HEK293 (cell line): ENCODE results near the gene GRID2.

ENCODE experiments used
- CTCF ChIA-PET: fragments of 350-600 bp; formaldehyde crosslinking; extraction: SDS; loops from one replicate; lab custom pipeline; 2021; ENCODE audit warnings: antibody characterized with exemption; lab: Yijun Ruan, JAX
- POLR2A ChIA-PET: fragments of 300-600 bp; formaldehyde crosslinking; extraction: SDS; loops from one replicate; lab custom pipeline; 2020; ENCODE audit warnings: antibody characterized with exemption, inconsistent platforms; lab: Yijun Ruan, JAX
- H3K27ac ChIP-seq: fragments of 200-500 bp; sonication (Bioruptor generic); 2 replicates; pipeline ENCODE4 v1.5.1; 2014; ENCODE audit warnings: low read depth, low read length, control low read depth, inconsistent platforms; ENCODE audit errors: extremely low read depth
- H3K36me3 ChIP-seq, 2 experiments: fragments of 200-500 bp in 1 of 2; sonication (Bioruptor generic) in 1 of 2; 1 replicate in 1 of 2; 2 replicates in 1 of 2; pipeline ENCODE4 v1.5.1; 2014 to 2017; ENCODE audit warnings: inconsistent platforms in 2 of 2, low read length in 2 of 2; ENCODE audit not compliant: control insufficient read depth in 2 of 2, insufficient read depth in 1 of 2
- H3K4me1 ChIP-seq: fragments of 200-500 bp; sonication (Bioruptor generic); 2 replicates; pipeline ENCODE4 v1.5.1; 2014; ENCODE audit warnings: mild to moderate bottlenecking, low read length, inconsistent platforms; ENCODE audit not compliant: control insufficient read depth, insufficient read depth
- H3K4me3 ChIP-seq: 2 replicates; pipeline ENCODE4 v1.5.1; 2011; ENCODE audit warnings: low read depth, mild to moderate bottlenecking, control low read depth, low read length, moderate library complexity
- H3K9me3 ChIP-seq: fragments of 200-500 bp; sonication (Bioruptor generic); 2 replicates; pipeline ENCODE4 v1.5.1; 2014; ENCODE audit warnings: low read depth, low read length, inconsistent platforms; ENCODE audit not compliant: control insufficient read depth, insufficient read depth
- ELK4 ChIP-seq: IDR thresholded peaks from 2 replicates; pipeline ENCODE4 v1.6.1; 2011; ENCODE audit warnings: mild to moderate bottlenecking, low read depth, low read length, borderline replicate concordance
- GLI4 ChIP-seq: fragments of 450-650 bp; formaldehyde crosslinking; IDR thresholded peaks from 2 replicates; pipeline ENCODE4 v1.5.1; 2016; ENCODE audit warnings: missing biosample characterization, missing genetic modification characterization
- KLF7 ChIP-seq: fragments of 450-650 bp; formaldehyde crosslinking; IDR thresholded peaks from 2 replicates; pipeline ENCODE4 v1.5.1; 2016; ENCODE audit warnings: missing biosample characterization, missing genetic modification characterization, borderline replicate concordance
- KLF8 ChIP-seq: fragments of 450-650 bp; formaldehyde crosslinking; IDR thresholded peaks from 2 replicates; pipeline ENCODE4 v1.5.1; 2016; ENCODE audit warnings: missing biosample characterization, missing genetic modification characterization
- KLF9 ChIP-seq: fragments of 450-650 bp; formaldehyde crosslinking; IDR thresholded peaks from 2 replicates; pipeline ENCODE4 v1.5.1; 2016; ENCODE audit warnings: missing biosample characterization, missing genetic modification characterization, low read depth
- SALL2 ChIP-seq: fragments of 450-650 bp; formaldehyde crosslinking; IDR thresholded peaks from 2 replicates; pipeline ENCODE4 v1.5.0; 2017; ENCODE audit warnings: missing biosample characterization, mild to moderate bottlenecking, missing genetic modification characterization, borderline replicate concordance
- ZBTB48 ChIP-seq: fragments of 450-650 bp; formaldehyde crosslinking; IDR thresholded peaks from 2 replicates; pipeline ENCODE4 v1.5.1; 2016; ENCODE audit warnings: missing biosample characterization, missing genetic modification characterization
- ZBTB49 ChIP-seq: fragments of 450-650 bp; formaldehyde crosslinking; IDR thresholded peaks from 2 replicates; pipeline ENCODE4 v1.5.1; 2016; ENCODE audit warnings: missing biosample characterization, missing genetic modification characterization, low read depth
- ZBTB8A ChIP-seq: fragments of 450-650 bp; formaldehyde crosslinking; IDR thresholded peaks from 2 replicates; pipeline ENCODE4 v1.5.1; 2016; ENCODE audit warnings: missing biosample characterization, missing genetic modification characterization
- ZFP3 ChIP-seq: fragments of 450-650 bp; formaldehyde crosslinking; IDR thresholded peaks from 2 replicates; pipeline ENCODE4 v1.5.1; 2016; ENCODE audit warnings: low read depth, missing biosample characterization, missing genetic modification characterization
- ZNF239 ChIP-seq: fragments of 450-650 bp; formaldehyde crosslinking; IDR thresholded peaks from 2 replicates; pipeline ENCODE4 v1.5.1; 2016; ENCODE audit warnings: missing biosample characterization, missing genetic modification characterization
- ZNF366 ChIP-seq: fragments of 450-650 bp; formaldehyde crosslinking; conservative IDR thresholded peaks from 2 replicates; pipeline ENCODE4 v1.5.1; 2016; ENCODE audit warnings: missing biosample characterization, missing genetic modification characterization
- ZNF416 ChIP-seq: fragments of 450-650 bp; formaldehyde crosslinking; IDR thresholded peaks from 2 replicates; pipeline ENCODE4 v1.5.1; 2016; ENCODE audit warnings: missing biosample characterization, missing genetic modification characterization
- ZNF433 ChIP-seq: fragments of 450-650 bp; formaldehyde crosslinking; IDR thresholded peaks from 2 replicates; pipeline ENCODE4 v1.5.1; 2016; ENCODE audit warnings: missing biosample characterization, missing genetic modification characterization, low read depth
- ZNF449 ChIP-seq: fragments of 450-650 bp; formaldehyde crosslinking; IDR thresholded peaks from 2 replicates; pipeline ENCODE4 v1.5.1; 2017; ENCODE audit warnings: missing biosample characterization, mild to moderate bottlenecking, missing genetic modification characterization, moderate library complexity
- ZNF521 ChIP-seq: fragments of 450-650 bp; formaldehyde crosslinking; IDR thresholded peaks from 2 replicates; pipeline ENCODE4 v1.5.1; 2017; ENCODE audit warnings: missing biosample characterization, mild to moderate bottlenecking, missing genetic modification characterization
- ZNF561 ChIP-seq: fragments of 450-650 bp; IDR thresholded peaks from 2 replicates; pipeline ENCODE4 v1.5.1; 2018; ENCODE audit warnings: missing biosample characterization, missing genetic modification characterization, borderline replicate concordance
- ZNF76 ChIP-seq: fragments of 450-650 bp; formaldehyde crosslinking; IDR thresholded peaks from 2 replicates; pipeline ENCODE4; 2016; ENCODE audit warnings: low read depth, missing biosample characterization, missing genetic modification characterization, borderline replicate concordance
- ZNF785 ChIP-seq: fragments of 450-650 bp; formaldehyde crosslinking; IDR thresholded peaks from 2 replicates; pipeline ENCODE4 v1.5.1; 2016; ENCODE audit warnings: missing biosample characterization, missing genetic modification characterization
- ZSCAN23 ChIP-seq: fragments of 450-650 bp; formaldehyde crosslinking; IDR thresholded peaks from 2 replicates; pipeline ENCODE4 v1.5.1; 2016; ENCODE audit warnings: missing biosample characterization, missing genetic modification characterization

Gene GRID2

GRCh38 chr4:93635943-93636342 lies 1332.2 kb downstream of the GRID2 start (continued):
- TF ChIP-seq ZNF449 (tag by site-specific recombination) (no peak), KLF8 (no peak), ZBTB48 (no peak)

GRCh38 chr4:93645120-93645519 lies 1341.4 kb downstream of the GRID2 start:
- POLR2A ChIA-PET, result no interaction called here
- TF ChIP-seq ZFP3 (tag by site-specific recombination), result no peak
- TF ChIP-seq ZNF449 (tag by site-specific recombination), result no peak
- TF ChIP-seq ZSCAN23 (tag by site-specific recombination), result no peak
- no peak for TF ChIP-seq ZNF239
- TF ChIP-seq KLF7 (tag by site-specific recombination), result no peak
- TF ChIP-seq ZNF785 (tag by site-specific recombination), result no peak
- no peak for TF ChIP-seq ZNF416 (tag by site-specific recombination)
- TF ChIP-seq ZNF76 (tag by site-specific recombination), result no peak
- TF ChIP-seq ZNF561, result no peak
- TF ChIP-seq ZNF366, result no peak
- TF ChIP-seq ELK4, result no peak
- no peak for TF ChIP-seq SALL2 (tag by site-specific recombination)
- no peak for TF ChIP-seq ZNF521 (tag by site-specific recombination)
- no peak for TF ChIP-seq ZBTB8A
- TF ChIP-seq ZBTB49, result no peak
- TF ChIP-seq GLI4 (tag by site-specific recombination), result no peak
- TF ChIP-seq ZNF433 (tag by site-specific recombination), result no peak
- no peak for TF ChIP-seq KLF9 (tag by site-specific recombination)
- H3K9me3 ChIP-seq, result no peaks in the 10 kb centered on the region
- no peak overlapping the region for H3K4me3 ChIP-seq
- H3K36me3 ChIP-seq, result no peaks in the 10 kb centered on the region
- H3K4me1 ChIP-seq, result no peaks in the 10 kb centered on the region
- H3K27ac ChIP-seq, result no peak overlapping the region
- CTCF ChIA-PET, result no interaction called here
